Choroid plexus epithelial cell (primary cell): ENCODE data around the gene TSPAN18.

Experiments
- DNase-seq: peaks from one replicate; pipeline ENCODE4 v3.0.0-alpha.2; 2010; ENCODE audit warnings: low read depth
- H3K4me3 ChIP-seq: 2 replicates; pipeline ENCODE4 v1.5.1; 2011; ENCODE audit warnings: low read depth, mild to moderate bottlenecking, control low read depth, low read length, moderate library complexity
- CTCF ChIP-seq: conservative IDR thresholded peaks from 2 replicates; pipeline ENCODE4 v1.5.1; 2011; ENCODE audit warnings: low read depth, mild to moderate bottlenecking, control low read depth, inconsistent platforms, low read length, moderate library complexity

The TSPAN18 gene

DNA sequence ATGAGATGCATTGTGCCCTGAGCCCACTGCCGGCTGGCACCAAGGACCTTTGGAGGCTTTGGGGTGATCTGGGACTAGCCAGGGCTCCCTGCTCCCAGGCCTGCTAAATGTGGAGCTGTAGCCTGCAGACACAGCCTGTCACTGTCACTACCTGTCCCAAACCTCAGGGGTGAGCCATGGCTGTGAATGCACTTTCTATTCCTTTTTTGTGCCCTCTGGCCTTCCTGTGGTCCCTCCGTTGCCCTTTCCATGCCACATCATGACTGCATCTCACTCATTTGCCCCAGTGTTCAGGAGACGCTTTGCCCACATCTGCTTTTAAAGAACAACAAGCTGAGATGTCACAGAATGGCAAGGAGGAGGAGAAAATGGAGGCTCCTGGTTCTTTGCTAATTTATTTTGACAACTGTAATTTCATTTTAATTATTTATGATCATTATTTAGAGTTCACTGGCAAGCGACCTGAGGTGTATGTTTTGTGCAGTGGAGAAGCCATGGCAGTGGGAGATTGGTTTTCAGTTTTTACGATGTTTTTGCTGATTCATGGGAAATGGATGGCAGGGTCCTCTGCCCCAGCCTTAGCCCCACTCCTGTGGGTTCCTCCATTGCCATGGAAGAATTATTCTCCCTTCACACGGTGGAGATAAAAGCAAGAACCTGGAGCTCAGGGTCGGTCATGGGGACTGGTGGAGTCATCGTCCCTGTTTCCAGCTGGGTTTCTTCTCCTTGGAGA lies 69.2 kb downstream of the TSPAN18 start:
- no peak for TF ChIP-seq CTCF
- H3K4me3 ChIP-seq, result no peak overlapping the region
- no peak for DNase-seq

GRCh38 chr11:44797051-44797450 lies 70.3 kb downstream of the TSPAN18 start:
- no peak for DNase-seq
- TF ChIP-seq CTCF, result no peak

GRCh38 chr11:44797886-44798606 lies 71.3 kb downstream of the TSPAN18 start:
- H3K4me3 ChIP-seq, result no peak overlapping the region
- no peak for TF ChIP-seq CTCF
- DNase-seq, result no peak

More at GRCh38 chr11:44797051-44797450, 70.3 kb downstream of the TSPAN18 start:
- no peak overlapping the region for H3K4me3 ChIP-seq

- no peak for DNase-seq
- TF ChIP-seq CTCF, result no peak
- H3K4me3 ChIP-seq, result no peak overlapping the region
Measured at GRCh38 chr11:44798607-44798972, 71.8 kb downstream of the TSPAN18 start.

- no peak overlapping the region for H3K4me3 ChIP-seq
- TF ChIP-seq CTCF, result no peak
- no peak for DNase-seq
Measured at GRCh38 chr11:44799012-44799411, 72.2 kb downstream of the TSPAN18 start.

DNA sequence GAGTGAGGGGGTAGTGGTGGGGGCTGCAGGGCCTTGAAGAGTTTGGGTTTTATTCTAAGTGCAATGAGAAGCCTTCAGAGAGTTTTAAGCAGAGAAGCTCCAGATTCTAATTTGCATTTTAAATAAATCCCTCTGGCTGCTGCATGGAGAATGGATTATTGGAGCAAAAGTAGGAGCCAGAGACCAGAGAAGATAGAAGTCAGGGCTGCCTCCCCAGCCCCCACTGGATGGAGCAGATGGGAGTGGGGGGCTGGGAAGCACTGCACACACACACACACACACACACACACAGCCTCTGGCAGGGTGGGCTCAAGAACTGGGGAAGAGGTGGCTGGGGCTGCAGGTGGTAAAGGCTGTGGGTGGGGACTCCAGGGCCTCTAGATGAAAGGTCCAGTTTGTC lies 75.6 kb downstream of the TSPAN18 start:
- no peak overlapping the region for H3K4me3 ChIP-seq
- DNase-seq, result no peak
- TF ChIP-seq CTCF, result no peak

DNA sequence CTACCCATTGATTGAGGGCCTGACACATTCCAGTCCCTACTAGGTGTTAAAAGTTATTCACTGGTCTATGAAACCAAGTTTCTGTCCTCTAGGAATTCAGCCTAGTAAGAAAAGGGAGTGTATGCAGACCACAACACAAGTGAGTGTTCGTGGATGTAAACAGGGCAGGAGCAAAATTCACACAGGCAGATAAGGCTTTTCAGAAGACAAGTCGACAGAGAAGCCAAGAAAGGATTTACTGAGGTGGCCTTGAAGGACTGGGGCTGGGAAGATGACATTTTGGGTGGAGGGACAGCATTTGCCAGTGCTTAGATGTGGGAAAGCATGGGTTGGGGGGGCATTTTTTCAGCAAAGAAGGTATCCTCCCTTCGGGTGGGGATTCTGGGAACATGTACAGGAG lies 76.2 kb downstream of the TSPAN18 start:
- no peak for TF ChIP-seq CTCF
- DNase-seq, result no peak
- no peak overlapping the region for H3K4me3 ChIP-seq
